Esophagus squamous epithelium (tissue), 5 donors: ENCODE measurements around the gene IQCH. TPM values are rescaled to one million over a fixed set of nuclear protein-coding genes. Genes with fewer than 3 reads are reported as not detected.
"Not testable (repeated sequence)": the region's sequence is repeated elsewhere in the genome, so short reads cannot be mapped to it uniquely, and the experiment has no call there.

Source experiments
- DNase-seq: peaks from one replicate; lab custom pipeline; 2025; lab: John Stamatoyannopoulos, UW
- H3K27ac ChIP-seq, 4 donors: fragments of 200-600 bp; sonication (generic); one replicate each; pipeline ENCODE4 v1.5.1; 2016 to 2019; ENCODE audit warnings: mild to moderate bottlenecking in 1 of 4
- H3K27me3 ChIP-seq, 4 donors: fragments of 200-600 bp; sonication (generic); 1 replicate in 3 of 4; 2 replicates in 1 of 4; pipeline versions ENCODE4 v1.5.1 to v1.6.0; 2017 to 2021; ENCODE audit warnings: antibody characterized with exemption in 1 of 4
- H3K36me3 ChIP-seq, 3 donors: fragments of 200-600 bp; sonication (generic); one replicate each; pipeline ENCODE4 v1.5.1; 2016 to 2019
- H3K4me1 ChIP-seq, 3 donors: fragments of 200-600 bp; sonication (generic); one replicate each; pipeline ENCODE4 v1.5.1; 2017 to 2019
- H3K4me3 ChIP-seq, 4 donors: fragments of 200-600 bp; sonication (generic); 1 replicate in 3 of 4; 2 replicates in 1 of 4; pipeline ENCODE4 v1.5.1; 2016 to 2019; ENCODE audit warnings: mild to moderate bottlenecking in 2 of 4, moderate library complexity in 1 of 4
- H3K9me3 ChIP-seq, 3 donors: fragments of 200-600 bp; sonication (generic); one replicate each; pipeline ENCODE4 v1.5.1; 2016 to 2019
- CTCF ChIP-seq, 6 experiments: fragments of 450-650 bp in 4 of 6; fragments of 200-600 bp in 2 of 6; sonication (generic) in 2 of 6; IDR thresholded peaks; one replicate each; pipeline ENCODE4 v1.5.1; 2016 to 2019; ENCODE audit warnings: antibody characterized with exemption in 6 of 6, mild to moderate bottlenecking in 4 of 6, moderate library complexity in 4 of 6
- POLR2A ChIP-seq, 4 donors: fragments of 450-650 bp; IDR thresholded peaks; one replicate each; pipeline ENCODE4 v1.6.1; 2017; ENCODE audit warnings: antibody characterized with exemption in 4 of 4, mild to moderate bottlenecking in 4 of 4, moderate library complexity in 3 of 4
- WGBS, 2 donors: methylation state at CpG; one replicate each; pipeline ENCODE4 v1.1.5; 2018; 5-methylcytosine and 5-hydroxymethylcytosine counted together
- intact Hi-C: fragments of 100-400 bp; cut with DNase I; formaldehyde crosslinking; loops from one replicate; pipeline ENCODE4 v1.15.0; 2022
- total RNA-seq, 4 donors: library from RNA; depleted of rRNA; stranded (reverse); fragments of >200 nt; gene quantifications; one replicate each; pipeline ENCODE4 v1.1.0, GENCODE V29; 2016
- donor health status: DM: yes; HTN: yes; CAD: no.

Gene IQCH
- total RNA-seq, 4 donors from 2014 or later, result 1.9 to 3.1 (median 3.0) TPM; not detected in 1

- TF ChIP-seq CTCF (IDR thresholded peaks at IDR 0.05), result no peak
Measured at GRCh38 chr15:67419705-67420104, 165.1 kb downstream of the IQCH start.

GRCh38 chr15:67420137-67420536, 165.6 kb downstream of the IQCH start:
- Histone ChIP-seq H3K36me3 (no peaks in the 10 kb centered on the region), H3K9me3 (no peaks in the 10 kb centered on the region), H3K27ac (no peak overlapping the region), H3K27me3 (no peaks in the 10 kb centered on the region), H3K4me3 (no peak overlapping the region), H3K4me1 (no peaks in the 10 kb centered on the region)
- TF ChIP-seq POLR2A (IDR thresholded peaks at IDR 0.05) (no peak), CTCF (IDR thresholded peaks at IDR 0.05) (no peak)
- intact Hi-C loops, result no loop called here
- DNase-seq, result no peak
- 53 to 58% methylated on average over 2 of the region's 2 CpGs for WGBS, 2 donors

More at GRCh38 chr15:67419705-67420104, 165.1 kb downstream of the IQCH start:
- no peak overlapping the region for H3K27ac ChIP-seq
- WGBS, 2 donors, result 78 to 92% methylated on average over 3 of the region's 3 CpGs
- no peak for DNase-seq
- H3K36me3 ChIP-seq, result no peaks in the 10 kb centered on the region
- intact Hi-C loops, result no loop called here
- H3K27me3 ChIP-seq, result no peaks in the 10 kb centered on the region
- H3K4me1 ChIP-seq, result no peaks in the 10 kb centered on the region
- H3K9me3 ChIP-seq, result no peaks in the 10 kb centered on the region
- H3K4me3 ChIP-seq, result no peak overlapping the region

- H3K27me3 ChIP-seq, result no peaks in the 10 kb centered on the region
- no peaks in the 10 kb centered on the region for H3K36me3 ChIP-seq
- H3K27ac ChIP-seq, result no peak overlapping the region
- no peaks in the 10 kb centered on the region for H3K4me1 ChIP-seq
- intact Hi-C loops, result no loop called here
- no peaks in the 10 kb centered on the region for H3K9me3 ChIP-seq
- DNase-seq, result no peak
- TF ChIP-seq CTCF (IDR thresholded peaks at IDR 0.05) (no peak), POLR2A (IDR thresholded peaks at IDR 0.05) (no peak)
- no peak overlapping the region for H3K4me3 ChIP-seq
- 77 to 88% methylated on average over 5 to 6 of the region's 6 CpGs for WGBS, 2 donors
Measured at GRCh38 chr15:67421105-67421504, 166.5 kb downstream of the IQCH start.

GRCh38 chr15:67422296-67422695, 167.7 kb downstream of the IQCH start:
- Histone ChIP-seq H3K4me1 (no peaks in the 10 kb centered on the region), H3K27ac (no peak overlapping the region), H3K27me3 (no peaks in the 10 kb centered on the region), H3K4me3 (no peak overlapping the region), H3K36me3 (no peaks in the 10 kb centered on the region), H3K9me3 (no peaks in the 10 kb centered on the region)
- 76 to 86% methylated on average over 1 of the region's 1 CpG for WGBS, 2 donors
- no peak for TF ChIP-seq CTCF (IDR thresholded peaks at IDR 0.05)
- TF ChIP-seq POLR2A (IDR thresholded peaks at IDR 0.05), result no peak
- no peak for DNase-seq
- intact Hi-C loops, result no loop called here

GRCh38 chr15:67433495-67434099, 179.0 kb downstream of the IQCH start:
- no peak overlapping the region for H3K4me3 ChIP-seq
- H3K36me3 ChIP-seq, result no peaks in the 10 kb centered on the region
- whole genome bisulfite sequencing, 2 donors, result 58 to 60% methylated on average over 3 of the region's 3 CpGs
- H3K27me3 ChIP-seq, result no peaks in the 10 kb centered on the region
- H3K27ac ChIP-seq, result no peak overlapping the region
- peaks cover 5 to 16% (median 7%) of the 10 kb centered on the region in 3 donors for H3K4me1 ChIP-seq
- DNase-seq, result no peak
- H3K9me3 ChIP-seq, result no peaks in the 10 kb centered on the region
- intact Hi-C loops, result loop anchor here (10.0 kb wide), 1 partner anchor 489 kb away; no protein-coding TSS in a partner anchor
- TF ChIP-seq POLR2A (IDR thresholded peaks at IDR 0.05) (no peak), CTCF (IDR thresholded peaks at IDR 0.05) (peak; percentile 21 to 77 (median 68))

GRCh38 chr15:67436351-67437250, 182.0 kb downstream of the IQCH start:
- H3K27me3 ChIP-seq, DNase-seq, H3K9me3 ChIP-seq, H3K36me3 ChIP-seq, H3K4me3 ChIP-seq: not testable (repeated sequence)
- Histone ChIP-seq H3K4me1 (peaks cover 5 to 16% (median 7%) of the 10 kb centered on the region in 3 donors), H3K27ac (peak overlapping the region in 3 of 4 donors; percentile 58 to 64 (median 58))
- 40 to 66% methylated on average over 9 to 12 of the region's 13 CpGs for WGBS, 2 donors
- intact Hi-C loops, result loop anchor here (10.0 kb wide), 1 partner anchor 492 kb away; no protein-coding TSS in a partner anchor
